Measurements from ENCODE around the gene NHEJ1. TPM values are rescaled to one million over a fixed set of nuclear protein-coding genes. Genes with fewer than 3 reads are reported as not detected.

NHEJ1 gene
- total RNA-seq, 1 experiment from 2014 or later = 16.4 TPM

- H3K27me3 ChIP-seq (ENCODE audit: insufficient read depth, low read length) = no peaks in the 10 kb centered on the region
- no peak overlapping the region for H2AFZ ChIP-seq (ENCODE audit: low read depth, low read length, poor library complexity, severe bottlenecking)
- no peak overlapping the region for H3K27ac ChIP-seq (ENCODE audit: low read depth, low read length)
- no peaks in the 10 kb centered on the region for H3K9me2 ChIP-seq (ENCODE audit: insufficient read depth)
- no peak overlapping the region for H3K4me3 ChIP-seq (replicated peaks in 1 of 2; ENCODE audit: low read depth in 1 of 2, low read length in 2 of 2)
- ChIA-PET CTCF (interaction anchor here (1.4 to 1.8 kb wide), 2 partner anchors 10 to 79 kb away, joined by 3 to 14 read pairs; no protein-coding TSS in a partner anchor), RAD21 (ENCODE audit: low non-redundant PET in 1 of 2, low total read pairs in 2 of 2, uncharacterized antibody in 2 of 2, unreplicated experiment in 2 of 2) (no interaction called here), POLR2A (no interaction called here)
- TF ChIP-seq CEBPB (IDR thresholded peaks at IDR 0.05; ENCODE audit: low read depth) = no peak
- TF ChIP-seq CBX3 (IDR thresholded peaks at IDR 0.05; ENCODE audit: low read depth) = no peak
- TF ChIP-seq, protein P1, sequence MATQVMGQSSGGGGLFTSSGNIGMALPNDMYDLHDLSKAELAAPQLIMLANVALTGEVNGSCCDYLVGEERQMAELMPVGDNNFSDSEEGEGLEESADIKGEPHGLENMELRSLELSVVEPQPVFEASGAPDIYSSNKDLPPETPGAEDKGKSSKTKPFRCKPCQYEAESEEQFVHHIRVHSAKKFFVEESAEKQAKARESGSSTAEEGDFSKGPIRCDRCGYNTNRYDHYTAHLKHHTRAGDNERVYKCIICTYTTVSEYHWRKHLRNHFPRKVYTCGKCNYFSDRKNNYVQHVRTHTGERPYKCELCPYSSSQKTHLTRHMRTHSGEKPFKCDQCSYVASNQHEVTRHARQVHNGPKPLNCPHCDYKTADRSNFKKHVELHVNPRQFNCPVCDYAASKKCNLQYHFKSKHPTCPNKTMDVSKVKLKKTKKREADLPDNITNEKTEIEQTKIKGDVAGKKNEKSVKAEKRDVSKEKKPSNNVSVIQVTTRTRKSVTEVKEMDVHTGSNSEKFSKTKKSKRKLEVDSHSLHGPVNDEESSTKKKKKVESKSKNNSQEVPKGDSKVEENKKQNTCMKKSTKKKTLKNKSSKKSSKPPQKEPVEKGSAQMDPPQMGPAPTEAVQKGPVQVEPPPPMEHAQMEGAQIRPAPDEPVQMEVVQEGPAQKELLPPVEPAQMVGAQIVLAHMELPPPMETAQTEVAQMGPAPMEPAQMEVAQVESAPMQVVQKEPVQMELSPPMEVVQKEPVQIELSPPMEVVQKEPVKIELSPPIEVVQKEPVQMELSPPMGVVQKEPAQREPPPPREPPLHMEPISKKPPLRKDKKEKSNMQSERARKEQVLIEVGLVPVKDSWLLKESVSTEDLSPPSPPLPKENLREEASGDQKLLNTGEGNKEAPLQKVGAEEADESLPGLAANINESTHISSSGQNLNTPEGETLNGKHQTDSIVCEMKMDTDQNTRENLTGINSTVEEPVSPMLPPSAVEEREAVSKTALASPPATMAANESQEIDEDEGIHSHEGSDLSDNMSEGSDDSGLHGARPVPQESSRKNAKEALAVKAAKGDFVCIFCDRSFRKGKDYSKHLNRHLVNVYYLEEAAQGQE (IDR thresholded peaks at IDR 0.05; ENCODE audit: low read depth) = no peak
- no peak for TF ChIP-seq CTCF (IDR thresholded peaks at IDR 0.05 in 2 of 3, conservative IDR thresholded peaks at IDR 0.05 in 1 of 3; ENCODE audit: borderline replicate concordance in 1 of 3, insufficient read depth in 1 of 3, low read depth in 2 of 3, low read length in 2 of 3)
- no peak for TF ChIP-seq POLR2A (IDR thresholded peaks at IDR 0.05; ENCODE audit: borderline replicate concordance, extremely low read depth, insufficient read depth, insufficient read length)
- TF ChIP-seq EGR1 (IDR thresholded peaks at IDR 0.05; ENCODE audit: low read depth) = no peak
- TF ChIP-seq, protein P2, sequence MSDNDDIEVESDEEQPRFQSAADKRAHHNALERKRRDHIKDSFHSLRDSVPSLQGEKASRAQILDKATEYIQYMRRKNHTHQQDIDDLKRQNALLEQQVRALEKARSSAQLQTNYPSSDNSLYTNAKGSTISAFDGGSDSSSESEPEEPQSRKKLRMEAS (IDR thresholded peaks at IDR 0.05) = no peak
- no peak for TF ChIP-seq EZH2 (IDR thresholded peaks at IDR 0.05)
- TF ChIP-seq SIN3A (IDR thresholded peaks at IDR 0.05; ENCODE audit: low read depth) = no peak
- TF ChIP-seq EZH2phosphoT487 (IDR thresholded peaks at IDR 0.05; ENCODE audit: borderline replicate concordance) = no peak
- TF ChIP-seq SP1 (IDR thresholded peaks at IDR 0.05; ENCODE audit: low read depth) = no peak
- no peak overlapping the region for H3K4me2 ChIP-seq (ENCODE audit: low read length)
- no peak overlapping the region for H3K9ac ChIP-seq (ENCODE audit: low read length)
- H3K9me3 ChIP-seq (ENCODE audit: control insufficient read depth in 1 of 2, insufficient read depth in 1 of 2, low read depth in 1 of 2, low read length in 2 of 2) = no peaks in the 10 kb centered on the region
- no peak for DNase-seq (ENCODE audit: low read depth, low spot score)
- BruUV-seq (replicated peaks) = no TSS peak
- intact Hi-C loops (cut with micrococcal nuclease) = no loop called here
- no peaks in the 10 kb centered on the region for H4K20me1 ChIP-seq (ENCODE audit: insufficient read depth)
- H3K79me2 ChIP-seq (ENCODE audit: insufficient read depth, low read length) = no peaks in the 10 kb centered on the region
- H3K36me3 ChIP-seq (ENCODE audit: control insufficient read depth in 1 of 2, insufficient read depth in 2 of 2, low read length in 2 of 2) = no peaks in the 10 kb centered on the region; a peak in 1 of 4 replicates
- H3K4me1 ChIP-seq (ENCODE audit: control insufficient read depth in 1 of 2, insufficient read depth in 2 of 2, low read length in 2 of 2) = no peaks in the 10 kb centered on the region
- ATAC-seq = no peak
These were observed 78.8 kb downstream of the NHEJ1 start for GRCh38 chr2:219081701-219082331.

Measured in HCT116 (cell line).